ACC112 (cell line): ENCODE measurements around the gene SLC35D2.

Source experiments
- H2AFZ ChIP-seq: fragments of 200-600 bp; sonication (generic); one replicate; pipeline ENCODE4 v1.6.0; 2017; ENCODE audit warnings: antibody characterized with exemption, low read length; ENCODE audit not compliant: unreplicated experiment
- H3K27ac ChIP-seq: fragments of 200-600 bp; sonication (generic); 2 replicates; pipeline ENCODE4 v1.5.1; 2014; ENCODE audit warnings: low read depth, mild to moderate bottlenecking, antibody characterized with exemption, low read length, moderate library complexity
- H3K27me3 ChIP-seq: fragments of 200-600 bp; sonication (generic); 2 replicates; pipeline ENCODE4 v1.6.1; 2014; ENCODE audit warnings: mild to moderate bottlenecking, antibody characterized with exemption, low read length, moderate library complexity, mixed read lengths; ENCODE audit not compliant: insufficient read depth
- H3K36me3 ChIP-seq: fragments of 200-600 bp; sonication (generic); 2 replicates; pipeline ENCODE4 v1.6.1; 2016; ENCODE audit warnings: mild to moderate bottlenecking, antibody characterized with exemption, low read length, moderate library complexity, mixed read lengths; ENCODE audit not compliant: insufficient read depth
- H3K4me1 ChIP-seq: fragments of 200-600 bp; sonication (generic); one replicate; pipeline ENCODE4 v1.6.1; 2016; ENCODE audit warnings: low read length, mixed read lengths; ENCODE audit not compliant: insufficient read depth, unreplicated experiment, control insufficient read depth
- H3K4me3 ChIP-seq: fragments of 200-600 bp; sonication (generic); 2 replicates; pipeline ENCODE4 v1.5.1; 2014; ENCODE audit warnings: mild to moderate bottlenecking, low read depth, low read length
- H3K79me2 ChIP-seq: fragments of 200-600 bp; sonication (generic); one replicate; pipeline ENCODE4 v1.6.0; 2016; ENCODE audit warnings: low read length; ENCODE audit not compliant: control insufficient read depth, unreplicated experiment, insufficient read depth

Gene SLC35D2

GRCh38 chr9:96418083-96418919 lies 34.8 kb upstream of the SLC35D2 start, which contains the start of gene ZNF367:
Gene ZNF367 (minus strand): TSS chr9:96418370. CDS start chr9:96418032, 338 bp downstream.
- Histone ChIP-seq H3K27ac (peak within 1 kb of the TSS; percentile 93), H3K4me3 (peak within 1 kb of the TSS; percentile 77), H2AFZ (peak within 1 kb of the TSS; percentile 69), H3K27me3 (no peaks in the 10 kb centered on the region), H3K36me3 (no peaks in the 10 kb centered on the region), H3K79me2 (peaks cover 28% of the 10 kb centered on the region), H3K4me1 (peaks cover 16% of the 10 kb centered on the region)

GRCh38 chr9:96417661-96418082 lies 34.2 kb upstream of the SLC35D2 start:
- H3K27me3 ChIP-seq = no peaks in the 10 kb centered on the region
- peak overlapping the region; percentile 93 for H3K27ac ChIP-seq
- no peaks in the 10 kb centered on the region for H3K36me3 ChIP-seq
- H3K79me2 ChIP-seq = peaks cover 31% of the 10 kb centered on the region
- H3K4me1 ChIP-seq = peaks cover 16% of the 10 kb centered on the region
- peak overlapping the region; percentile 69 for H2AFZ ChIP-seq
- peak overlapping the region; percentile 77 for H3K4me3 ChIP-seq

GRCh38 chr9:96417051-96417586 lies 33.6 kb upstream of the SLC35D2 start:
- H3K79me2 ChIP-seq = peaks cover 31% of the 10 kb centered on the region

GRCh38 chr9:96413302-96414221 lies 30.1 kb upstream of the SLC35D2 start:
- H2AFZ ChIP-seq = no peak overlapping the region
- H3K27me3 ChIP-seq = no peaks in the 10 kb centered on the region
- H3K36me3 ChIP-seq = no peaks in the 10 kb centered on the region
- no peak overlapping the region for H3K27ac ChIP-seq
- H3K79me2 ChIP-seq = peaks cover 31% of the 10 kb centered on the region
- H3K4me1 ChIP-seq = no peaks in the 10 kb centered on the region
- H3K4me3 ChIP-seq = no peak overlapping the region

More at GRCh38 chr9:96417051-96417586, 33.6 kb upstream of the SLC35D2 start:
- Histone ChIP-seq H3K36me3 (no peaks in the 10 kb centered on the region), H2AFZ (peak overlapping the region; percentile 11), H3K4me1 (peaks cover 16% of the 10 kb centered on the region), H3K27ac (peak overlapping the region; percentile 8; the same call in 1 of the 2 replicates), H3K4me3 (peak overlapping the region; percentile 77), H3K27me3 (no peaks in the 10 kb centered on the region)

- Histone ChIP-seq H2AFZ (no peak overlapping the region), H3K36me3 (no peaks in the 10 kb centered on the region), H3K79me2 (peaks cover 31% of the 10 kb centered on the region), H3K27me3 (no peaks in the 10 kb centered on the region), H3K27ac (no peak overlapping the region), H3K4me3 (no peak overlapping the region), H3K4me1 (no peaks in the 10 kb centered on the region)
These were observed 28.8 kb upstream of the SLC35D2 start for GRCh38 chr9:96412174-96412913.

- Histone ChIP-seq H3K79me2 (peaks cover 23% of the 10 kb centered on the region), H2AFZ (no peak overlapping the region), H3K4me1 (no peaks in the 10 kb centered on the region), H3K36me3 (no peaks in the 10 kb centered on the region), H3K27ac (no peak overlapping the region), H3K27me3 (no peaks in the 10 kb centered on the region), H3K4me3 (no peak overlapping the region)
These were observed 27.8 kb upstream of the SLC35D2 start for GRCh38 chr9:96411129-96411838.

- Histone ChIP-seq H3K36me3 (no peaks in the 10 kb centered on the region), H2AFZ (no peak overlapping the region), H3K79me2 (peaks cover 8% of the 10 kb centered on the region), H3K27ac (no peak overlapping the region), H3K4me3 (no peak overlapping the region), H3K27me3 (no peaks in the 10 kb centered on the region), H3K4me1 (no peaks in the 10 kb centered on the region)
These were observed 25.1 kb upstream of the SLC35D2 start for GRCh38 chr9:96408409-96409280.

- Histone ChIP-seq H3K79me2 (peaks cover 18% of the 10 kb centered on the region), H3K27ac (no peak overlapping the region), H3K36me3 (no peaks in the 10 kb centered on the region), H3K27me3 (no peaks in the 10 kb centered on the region), H3K4me1 (no peaks in the 10 kb centered on the region), H2AFZ (no peak overlapping the region), H3K4me3 (no peak overlapping the region)
These were observed 16.8 kb upstream of the SLC35D2 start for GRCh38 chr9:96400132-96400910.

- Histone ChIP-seq H3K27ac (no peak overlapping the region), H2AFZ (no peak overlapping the region), H3K4me3 (no peak overlapping the region), H3K27me3 (no peaks in the 10 kb centered on the region), H3K4me1 (no peaks in the 10 kb centered on the region), H3K36me3 (no peaks in the 10 kb centered on the region), H3K79me2 (peaks cover 15% of the 10 kb centered on the region)
These were observed 15.8 kb upstream of the SLC35D2 start for GRCh38 chr9:96399325-96399633.
